NCI-H82 treated with DMSO at 0.1 percent for 48 hours (cell line): Measurements from ENCODE around the gene PANK4.
A peak's percentile ranks its signal among the peaks of the same experiment; 100 is the strongest.
"Not testable (repeated sequence)": the region's sequence is repeated elsewhere in the genome, so short reads cannot be mapped to it uniquely, and the experiment has no call there.

Source experiments
- DNase-seq: peaks from one replicate; lab custom pipeline; 2025; ENCODE audit not compliant: unreplicated experiment; lab: John Stamatoyannopoulos, UW

PANK4 gene

DNA sequence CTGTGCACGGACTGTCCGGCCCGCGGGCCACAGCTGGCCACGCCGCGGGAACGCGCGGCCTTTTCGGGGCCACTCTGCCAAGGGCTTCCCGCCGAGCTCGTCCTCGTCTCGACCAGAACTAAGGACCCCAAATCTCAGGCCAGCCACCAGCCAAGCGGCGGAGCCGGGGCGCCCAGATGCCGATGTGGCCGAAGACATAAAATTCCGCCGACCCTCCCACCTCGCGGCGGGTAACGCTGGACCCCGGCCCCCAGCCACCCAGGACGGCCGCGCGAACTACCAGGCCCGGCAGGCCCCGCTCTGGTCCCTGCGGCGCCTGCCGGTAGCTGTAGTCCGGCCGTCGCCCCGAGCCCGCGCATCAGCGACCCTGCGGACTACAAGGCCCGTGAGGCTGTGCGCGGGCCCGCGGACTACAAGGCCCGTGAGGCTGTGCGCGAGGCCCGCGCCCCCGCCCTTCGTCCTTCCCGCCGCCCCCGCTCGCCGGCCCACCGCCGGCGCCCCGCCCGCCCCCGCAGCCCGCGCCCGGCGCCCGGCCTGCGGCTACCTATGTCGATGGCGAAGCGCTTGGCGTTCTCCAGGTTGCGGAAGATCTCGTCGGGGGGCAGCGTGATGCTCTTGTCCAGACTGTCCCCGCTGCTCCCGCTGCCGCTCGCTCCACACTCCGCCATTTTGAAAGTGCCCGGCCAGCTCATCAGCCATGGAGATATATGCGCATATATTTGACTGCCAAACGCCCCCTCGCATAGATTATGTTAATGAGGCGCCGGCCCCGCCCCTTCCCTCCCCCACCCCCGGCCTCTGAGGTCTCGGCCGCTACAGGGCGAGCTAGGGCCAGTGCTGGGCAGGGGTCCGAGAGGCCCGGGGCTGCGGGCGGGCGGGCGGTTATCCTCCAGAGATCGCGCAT lies at the start of gene PANK4:
Gene PANK4 (minus strand): TSS at position 677 of the 904 bp plus-strand sequence. CDS start 9 bp downstream, at position 668.
- DNase-seq = peak; percentile 84

- no peak for DNase-seq
Observed at GRCh38 chr1:2574350-2574749, 48.0 kb upstream of the PANK4 start.

DNA sequence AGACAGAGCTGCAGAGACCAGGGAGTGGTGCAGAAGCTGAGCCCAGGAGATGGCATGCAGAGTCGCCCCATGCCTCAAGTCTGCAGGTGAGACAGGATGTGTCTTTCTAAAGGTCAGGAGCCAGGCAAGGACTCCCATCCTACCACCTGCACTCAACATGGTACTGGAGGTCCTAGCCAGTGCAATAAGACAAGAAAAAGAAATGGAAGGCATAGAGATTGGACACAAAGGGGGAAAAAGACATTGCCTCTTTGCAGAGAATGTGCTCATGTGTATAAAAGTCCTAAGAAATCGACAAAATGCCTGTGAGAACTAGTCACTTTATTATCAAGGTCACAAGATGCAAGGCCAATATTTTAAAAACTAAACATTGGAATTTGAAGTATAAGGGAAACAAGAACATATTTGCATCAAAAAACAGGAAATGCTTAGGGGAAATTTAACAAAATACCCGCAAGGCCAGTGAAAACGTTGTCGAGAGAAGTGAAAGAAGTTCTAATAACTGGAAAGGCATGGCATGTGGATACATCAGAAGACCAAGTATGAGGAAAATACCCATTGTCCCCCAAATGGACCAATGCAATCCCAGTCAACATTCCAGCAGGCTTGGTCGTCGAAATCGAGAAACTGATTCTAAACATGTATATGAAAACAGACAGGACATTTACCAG lies 47.0 kb upstream of the PANK4 start:
- DNase-seq = no peak

- DNase-seq = no peak
Observed at GRCh38 chr1:2571348-2571747, 45.0 kb upstream of the PANK4 start.

GRCh38 chr1:2570332-2570731 lies 43.9 kb upstream of the PANK4 start:
- DNase-seq = no peak

GRCh38 chr1:2569703-2570102 lies 43.3 kb upstream of the PANK4 start:
- DNase-seq = not testable (repeated sequence)

DNA sequence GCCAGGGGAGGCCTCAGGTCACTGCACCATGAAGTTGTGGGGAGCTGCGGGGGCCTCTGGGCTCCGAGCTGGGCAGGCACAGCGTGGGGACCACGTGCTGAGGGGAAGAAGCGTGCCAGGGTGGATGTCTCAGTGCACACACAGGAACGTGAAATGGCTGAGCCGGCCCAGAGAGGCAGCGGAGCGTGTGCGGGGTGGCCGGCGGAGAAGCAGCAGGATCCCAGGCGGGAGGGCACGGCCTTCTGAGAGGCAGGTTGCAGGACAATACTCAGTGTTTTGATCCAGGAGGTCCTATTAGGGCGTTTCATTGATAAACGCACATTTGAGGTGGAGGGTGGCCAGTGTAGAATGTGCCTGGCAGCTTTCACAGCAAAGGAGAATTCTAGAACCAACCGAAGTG lies 42.7 kb upstream of the PANK4 start:
- DNase-seq = no peak

GRCh38 chr1:2568187-2568816 lies 41.9 kb upstream of the PANK4 start:
- DNase-seq = not testable (repeated sequence)

DNA sequence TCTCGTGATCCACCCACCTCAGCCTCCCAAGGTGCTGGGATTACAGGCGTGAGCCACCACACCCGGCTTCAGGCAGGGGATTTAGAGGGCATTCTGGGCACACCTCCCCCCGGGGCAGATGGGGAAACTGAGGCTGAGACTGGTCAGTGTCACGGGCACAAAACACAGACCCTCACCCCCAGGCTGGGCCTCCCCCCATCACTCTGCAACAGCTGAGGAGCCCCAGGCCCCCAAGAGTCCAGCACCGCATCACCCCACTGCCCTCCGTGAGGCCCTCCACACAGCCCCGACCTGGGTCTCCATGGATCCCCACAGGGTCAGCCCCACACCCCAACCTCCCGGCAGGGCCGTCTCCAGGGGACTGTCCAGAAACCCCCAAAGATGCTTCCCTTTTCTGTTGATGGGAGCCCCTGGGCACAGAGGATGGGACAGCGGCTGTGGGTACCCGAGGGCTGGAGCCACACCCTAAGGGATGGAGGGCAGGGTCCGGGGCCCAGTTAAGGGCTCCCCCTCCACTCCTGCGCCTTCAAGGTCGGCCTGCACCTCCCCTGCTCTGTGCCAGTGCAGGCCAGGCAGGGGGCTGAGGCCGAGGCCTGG lies 40.8 kb upstream of the PANK4 start:
- no peak for DNase-seq

GRCh38 chr1:2566101-2567045 lies 40.0 kb upstream of the PANK4 start:
- no peak for DNase-seq

DNA sequence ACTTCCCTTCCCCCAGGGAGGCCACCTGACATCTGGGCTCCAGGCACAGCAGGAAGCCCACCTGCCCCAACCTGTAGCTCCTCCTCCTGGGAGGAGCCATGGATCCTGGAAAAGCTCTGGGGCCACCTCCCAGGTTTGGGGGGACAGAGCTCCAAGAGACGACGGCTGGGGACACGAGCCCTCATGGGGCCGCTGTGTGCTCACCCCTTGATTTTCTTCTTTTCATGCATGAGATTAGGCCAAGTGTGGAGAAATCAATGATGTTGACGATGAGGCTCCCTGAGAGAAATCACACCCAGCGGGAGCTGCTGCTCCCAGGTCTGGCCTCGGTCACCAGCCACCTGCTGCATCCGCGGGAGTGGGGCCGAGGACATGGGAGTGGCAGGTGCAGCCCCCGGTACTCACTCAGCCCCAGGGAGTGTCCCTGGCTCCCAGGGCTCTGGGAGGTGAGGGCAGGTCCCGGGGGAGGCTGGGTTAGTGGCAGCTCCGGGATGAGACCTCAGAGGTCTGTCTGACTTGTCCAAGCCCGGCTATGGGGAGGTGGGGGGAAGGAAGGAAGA lies 38.5 kb upstream of the PANK4 start:
- DNase-seq = no peak

GRCh38 chr1:2564006-2564814 lies 37.8 kb upstream of the PANK4 start:
- DNase-seq = no peak

- no peak for DNase-seq
Observed at GRCh38 chr1:2563205-2563604, 36.8 kb upstream of the PANK4 start.

DNA sequence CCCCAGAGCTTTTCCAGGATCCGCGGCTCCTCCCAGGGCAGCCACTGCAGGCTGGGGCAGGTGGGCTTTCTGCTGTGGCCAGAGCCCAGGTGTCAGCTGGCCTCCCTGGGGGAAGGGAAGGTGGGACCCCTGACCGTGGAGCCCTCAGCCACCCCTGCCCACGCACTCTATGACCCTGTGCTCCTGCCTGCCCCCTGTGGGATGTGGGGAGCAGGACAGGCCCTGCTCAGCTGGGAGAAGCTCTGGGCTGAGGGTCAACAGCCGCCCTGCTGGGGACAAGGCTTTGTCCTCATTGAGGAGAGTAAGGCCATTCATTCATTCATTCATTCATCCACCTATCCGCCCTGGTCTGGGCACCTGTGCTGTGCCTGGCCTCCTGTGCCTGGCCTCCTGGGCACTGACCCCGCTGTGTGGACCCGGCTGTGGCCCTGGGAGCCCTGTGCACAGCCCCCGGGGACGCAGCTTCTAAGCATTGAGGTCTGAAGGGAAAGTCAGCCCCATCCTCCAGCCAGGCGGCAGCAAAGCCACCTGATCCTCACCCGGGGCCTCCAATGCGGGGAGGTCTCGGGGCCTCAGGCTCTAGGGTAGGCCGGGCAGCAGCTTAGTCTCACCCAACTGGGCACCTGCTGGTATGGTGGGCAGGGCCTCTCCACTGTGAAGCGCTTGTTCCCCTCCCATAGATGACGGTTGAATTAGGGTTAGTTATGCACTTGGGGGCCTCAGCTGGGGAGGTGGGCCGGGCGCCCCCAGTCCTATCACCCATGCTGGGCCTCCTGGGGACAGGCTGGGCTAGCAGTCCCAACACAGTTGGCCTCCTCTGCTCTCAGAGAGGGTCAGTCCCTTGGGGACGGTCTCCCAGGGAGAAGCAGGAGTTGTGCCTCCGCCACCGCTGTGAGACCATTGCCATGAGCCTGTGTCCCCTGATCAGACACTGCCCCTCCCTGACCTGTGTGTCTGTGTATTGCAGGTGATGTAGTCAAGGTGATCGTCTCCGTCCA lies 35.8 kb upstream of the PANK4 start:
- DNase-seq = no peak

DNA sequence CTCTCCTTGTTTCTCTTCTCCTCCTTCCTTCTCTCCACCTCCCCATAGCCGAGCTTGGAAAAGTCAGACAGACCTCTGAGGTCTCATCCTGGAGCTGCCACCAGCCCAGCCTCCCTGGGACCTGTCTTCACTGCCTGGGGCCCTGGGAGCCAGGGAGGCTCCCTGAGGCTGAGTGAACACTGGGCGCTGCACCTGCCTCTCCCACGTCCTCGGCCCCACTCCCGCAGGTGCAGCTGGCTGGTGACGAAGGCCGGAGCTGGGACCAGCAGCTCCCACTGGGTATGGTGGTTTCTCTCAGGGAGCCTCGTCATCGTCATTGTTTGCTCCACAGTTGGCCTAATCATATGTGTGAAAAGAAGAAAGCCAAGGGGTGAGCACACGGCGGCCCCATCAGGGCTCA lies 35.0 kb upstream of the PANK4 start:
- no peak for DNase-seq

DNA sequence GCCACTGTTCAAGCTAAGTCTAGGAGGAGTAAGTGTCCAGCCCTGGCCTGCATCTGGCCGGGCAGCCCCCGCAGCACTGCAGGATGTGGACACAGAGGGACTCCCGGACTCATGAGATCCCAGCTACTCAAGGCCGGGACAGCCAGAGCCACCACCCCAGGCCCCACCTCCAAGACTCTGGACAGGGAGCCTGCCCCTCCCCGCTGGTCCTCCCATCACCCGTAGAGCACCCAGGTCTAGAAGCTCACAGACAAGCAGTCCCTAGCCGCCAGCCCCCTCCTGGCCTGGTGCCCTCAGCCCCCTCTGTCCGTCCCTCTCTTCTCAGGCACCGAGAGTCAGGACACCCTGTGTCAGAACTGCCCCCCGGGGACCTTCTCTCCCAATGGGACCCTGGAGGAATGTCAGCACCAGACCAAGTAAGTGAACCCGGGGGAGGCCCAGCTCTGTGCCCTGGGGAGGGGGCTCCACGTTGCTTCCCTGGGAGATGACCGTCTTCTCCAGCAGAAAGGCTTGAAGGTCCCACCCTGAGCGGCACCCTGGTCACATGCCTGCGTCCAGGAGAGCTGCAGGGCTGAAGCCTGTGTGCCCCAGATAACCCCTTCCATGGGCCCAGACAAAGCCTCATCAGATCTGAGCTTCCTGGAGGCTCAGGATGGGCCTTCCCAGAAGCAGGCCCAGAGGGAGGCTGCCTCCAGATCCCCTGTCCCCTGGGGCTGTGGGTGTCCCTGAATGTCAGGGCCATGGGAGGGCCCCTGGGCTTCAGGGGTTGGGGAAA lies 34.1 kb upstream of the PANK4 start:
- no peak for DNase-seq
